Body of pancreas (tissue), 4 donors: ENCODE data around the gene CACNA1C.

Experiments used
- CTCF ChIP-seq, 7 experiments: fragments of 450-650 bp in 4 of 7; fragments of 200-600 bp in 3 of 7; sonication (generic) in 3 of 7; IDR thresholded peaks; one replicate each; pipeline ENCODE4 v1.5.1; 2016 to 2019; ENCODE audit warnings: antibody characterized with exemption in 7 of 7
- POLR2A ChIP-seq, 3 donors: fragments of 450-650 bp; IDR thresholded peaks; one replicate each; pipeline ENCODE4 v1.6.1; 2016; ENCODE audit warnings: antibody characterized with exemption in 3 of 3, mild to moderate bottlenecking in 2 of 3

DNA sequence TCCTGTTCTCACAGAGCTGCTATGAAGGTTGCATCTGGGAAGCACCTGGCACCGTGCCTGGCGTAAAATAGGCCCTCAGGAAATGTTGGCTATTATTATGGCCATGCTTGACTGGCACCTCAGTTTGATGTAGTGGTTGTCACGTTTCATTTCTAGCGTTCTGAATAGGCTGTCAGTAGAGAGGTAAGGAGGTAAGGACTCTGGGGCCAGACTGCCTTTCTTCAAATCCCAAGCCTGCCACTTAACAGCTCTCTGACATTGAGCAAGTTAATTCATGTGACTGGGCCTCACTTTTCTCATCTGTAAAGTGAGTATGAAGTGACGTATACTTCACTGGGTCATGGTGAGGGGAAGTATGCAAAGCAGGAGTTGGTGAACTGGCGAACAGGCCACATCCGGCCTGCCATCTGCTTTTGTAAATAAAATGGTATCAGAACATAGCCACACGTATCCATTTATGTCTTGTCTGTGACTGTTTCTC is 196.2 kb downstream of the CACNA1C start:
- no peak for TF ChIP-seq CTCF (IDR thresholded peaks at IDR 0.05)
- TF ChIP-seq POLR2A (IDR thresholded peaks at IDR 0.05): no peak
